HG03442 (cell line): Measurements from ENCODE around the gene CCDC57.
"Not testable (repeated sequence)": the region's sequence is repeated elsewhere in the genome, so short reads cannot be mapped to it uniquely, and the experiment has no call there.

Experiments used
- ATAC-seq: cut with Tn5 transposase; IDR thresholded peaks from one replicate; pipeline ENCODE4 v1.9.1; 2021; ENCODE audit warnings: mild to moderate bottlenecking, moderate library complexity; ENCODE audit not compliant: unreplicated experiment

The CCDC57 gene

DNA sequence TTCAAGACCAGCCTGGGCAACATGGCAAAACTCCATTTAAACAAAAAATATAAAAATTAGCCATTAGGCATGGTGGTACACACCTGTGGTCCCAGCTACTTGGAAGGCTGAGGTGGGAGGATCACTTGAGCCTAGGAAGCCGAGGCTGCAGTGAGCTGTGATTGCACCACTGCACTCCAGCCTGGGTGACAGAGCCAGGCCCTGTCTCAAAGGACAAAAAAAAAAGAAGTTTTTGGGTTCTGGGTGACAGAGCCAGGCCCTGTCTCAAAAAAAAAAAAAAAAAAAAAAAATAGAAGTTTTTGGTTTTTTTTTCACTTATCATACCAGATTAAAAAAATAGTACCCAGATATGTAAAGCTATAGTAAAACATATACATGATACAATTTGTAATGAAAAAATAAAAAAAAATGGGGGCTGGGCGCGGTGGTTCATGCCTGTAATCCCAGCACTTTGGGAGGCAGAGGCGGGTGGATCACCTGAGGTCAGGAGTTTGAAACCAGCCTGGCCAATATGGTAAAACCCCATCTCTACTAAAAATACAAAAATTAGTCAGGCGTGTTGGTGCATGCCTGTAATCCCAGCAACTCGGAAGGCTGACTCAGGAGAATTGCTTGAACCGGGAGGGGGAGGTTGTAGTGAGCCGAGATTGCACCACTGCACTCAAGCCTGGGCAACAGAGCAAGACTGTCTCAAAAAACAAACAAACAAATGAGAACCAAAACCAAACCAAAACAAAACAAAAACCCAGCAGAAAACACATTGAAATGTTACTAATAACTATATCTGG is 79.3 kb downstream of the CCDC57 start:
- not testable (repeated sequence) for ATAC-seq

- ATAC-seq = no peak
Observed at GRCh38 chr17:82129095-82129494, 83.5 kb downstream of the CCDC57 start.

- no peak for ATAC-seq
Observed at GRCh38 chr17:82128287-82128686, 84.4 kb downstream of the CCDC57 start.

DNA sequence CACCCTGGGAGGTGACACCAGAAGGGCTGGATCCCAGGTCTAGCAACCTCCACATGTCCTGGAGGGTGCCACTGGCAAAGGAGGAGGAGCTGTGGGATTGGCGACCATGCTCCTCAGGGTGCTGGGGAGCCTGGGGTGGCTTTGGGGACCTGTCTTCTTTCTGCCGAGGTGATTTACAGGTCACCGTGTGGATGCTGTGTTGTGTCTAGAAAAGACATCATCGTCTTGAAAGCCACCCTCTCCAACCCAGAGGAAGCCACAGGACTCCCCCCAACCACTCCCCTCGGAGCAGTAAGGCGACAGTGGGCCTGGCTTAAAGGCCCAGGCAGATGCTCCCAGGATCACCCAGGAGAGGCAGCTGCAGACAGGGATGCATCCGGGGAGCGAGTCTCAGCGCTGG is 84.9 kb downstream of the CCDC57 start:
- ATAC-seq = no peak

- no peak for ATAC-seq
Observed at GRCh38 chr17:82127315-82127595, 85.4 kb downstream of the CCDC57 start.

GRCh38 chr17:82126556-82127314 is 85.9 kb downstream of the CCDC57 start:
- ATAC-seq = no peak

- no peak for ATAC-seq
Observed at GRCh38 chr17:82124101-82124500, 88.5 kb downstream of the CCDC57 start.

DNA sequence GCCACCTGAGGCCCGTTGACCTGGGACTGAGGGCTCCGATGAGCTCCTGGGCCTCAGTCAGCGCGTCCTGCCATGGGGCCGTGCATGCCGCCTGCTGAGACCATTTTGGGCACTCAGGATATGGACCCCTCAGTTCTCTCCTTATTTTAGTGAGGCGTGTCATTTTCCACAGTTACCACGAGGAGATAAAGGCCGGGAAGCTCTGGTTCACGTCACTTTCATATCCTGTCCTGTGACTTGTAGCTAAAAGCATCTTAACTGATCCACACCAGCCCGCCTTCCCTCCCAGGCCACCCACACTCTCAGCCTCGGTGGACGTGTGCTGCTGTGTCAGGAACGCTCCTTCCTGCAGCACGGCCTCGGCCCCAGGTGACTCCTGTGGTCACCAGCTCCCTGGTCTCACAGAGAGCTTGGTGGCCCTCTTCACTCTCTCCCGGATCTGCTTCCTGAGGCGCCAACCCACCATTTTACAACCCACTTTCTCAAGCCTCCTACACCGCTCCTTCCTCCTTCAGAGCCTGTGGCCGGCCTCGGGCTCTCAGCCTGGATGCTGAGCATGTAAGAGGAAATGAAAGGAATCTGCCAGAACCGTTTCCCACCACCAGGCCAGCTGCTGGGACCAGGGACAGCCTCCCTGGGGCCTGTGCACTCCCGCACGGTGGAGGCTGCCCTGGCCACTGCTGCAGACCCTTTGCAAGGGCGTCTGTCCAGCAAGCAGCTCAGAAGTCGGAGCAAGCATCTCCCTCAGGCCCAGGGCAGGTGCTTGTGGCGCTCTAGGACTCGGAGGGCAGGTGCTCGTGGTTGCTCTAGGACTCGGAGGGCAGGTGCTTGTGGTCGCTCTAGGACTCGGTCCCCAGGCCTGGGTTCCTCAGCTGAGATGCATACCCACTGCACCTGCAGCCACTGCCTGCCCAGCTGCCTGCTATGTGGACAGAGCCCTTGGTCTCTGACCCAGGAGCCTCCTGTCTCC is 90.7 kb downstream of the CCDC57 start:
- ATAC-seq = no peak

DNA sequence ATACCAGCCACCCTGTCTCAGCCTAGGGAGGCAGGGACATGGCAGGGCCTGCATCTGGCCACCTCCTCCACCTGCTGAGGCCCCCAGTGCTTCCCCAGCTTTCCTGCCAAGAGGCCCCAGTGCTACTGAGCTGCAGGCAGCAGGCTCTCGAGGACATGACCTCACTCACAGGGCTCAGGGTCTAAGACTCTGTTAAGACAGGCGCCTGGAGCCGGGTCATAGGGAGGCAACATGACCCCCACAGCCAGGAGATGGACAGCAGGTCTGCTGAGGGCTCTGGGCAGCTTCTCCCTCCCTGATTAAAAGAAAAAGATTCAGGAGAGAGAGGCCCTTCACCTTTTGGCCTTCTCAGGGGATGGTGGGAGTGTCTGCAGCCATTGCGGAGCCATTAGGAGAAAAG is 91.4 kb downstream of the CCDC57 start:
- no peak for ATAC-seq

DNA sequence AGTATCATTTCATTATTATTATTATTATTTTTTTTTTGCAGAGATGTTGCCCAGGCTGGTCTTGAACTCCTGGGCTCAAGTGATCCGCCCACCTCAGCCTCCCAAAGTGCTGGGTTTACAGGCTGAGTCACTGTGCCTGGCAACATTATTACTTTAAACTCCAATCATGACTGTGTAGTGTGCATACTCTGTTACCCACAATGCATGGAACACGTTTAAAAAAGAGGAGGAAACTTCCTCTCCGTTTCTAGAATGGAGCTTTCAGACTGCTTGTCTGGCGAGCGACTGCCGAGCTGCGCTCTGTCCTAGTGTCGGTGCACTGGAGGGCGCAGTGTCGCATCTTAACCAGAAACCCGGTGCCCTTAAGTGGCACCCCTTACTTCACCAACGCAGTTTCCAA is 92.5 kb downstream of the CCDC57 start:
- no peak for ATAC-seq

DNA sequence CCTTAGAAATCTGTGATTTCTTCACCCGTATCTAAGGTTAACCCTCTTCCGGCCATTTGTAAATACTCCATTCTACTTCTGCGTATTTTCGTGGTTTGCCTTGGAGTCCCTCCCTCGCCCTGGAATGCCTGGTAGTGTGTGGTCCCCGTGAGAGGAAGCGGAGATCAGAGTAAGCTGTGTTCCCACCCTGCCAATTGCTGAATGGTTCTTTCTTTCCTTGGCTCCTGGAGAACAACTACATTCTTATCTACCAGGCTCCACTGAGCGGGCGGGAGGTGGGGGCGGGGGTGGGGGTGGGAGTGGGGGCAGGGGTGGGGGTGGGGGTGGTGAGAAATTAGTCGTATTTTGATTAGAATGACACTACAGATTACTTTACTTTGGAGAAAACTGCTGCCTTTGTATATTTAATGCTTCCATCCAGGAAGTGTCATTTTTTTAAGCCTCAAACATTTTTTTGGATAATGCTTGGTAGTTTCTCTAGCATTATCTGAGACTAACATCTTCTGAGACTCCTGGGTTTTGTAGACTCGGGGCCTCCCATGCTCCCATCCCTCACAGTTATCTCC is 93.7 kb downstream of the CCDC57 start:
- ATAC-seq = no peak

DNA sequence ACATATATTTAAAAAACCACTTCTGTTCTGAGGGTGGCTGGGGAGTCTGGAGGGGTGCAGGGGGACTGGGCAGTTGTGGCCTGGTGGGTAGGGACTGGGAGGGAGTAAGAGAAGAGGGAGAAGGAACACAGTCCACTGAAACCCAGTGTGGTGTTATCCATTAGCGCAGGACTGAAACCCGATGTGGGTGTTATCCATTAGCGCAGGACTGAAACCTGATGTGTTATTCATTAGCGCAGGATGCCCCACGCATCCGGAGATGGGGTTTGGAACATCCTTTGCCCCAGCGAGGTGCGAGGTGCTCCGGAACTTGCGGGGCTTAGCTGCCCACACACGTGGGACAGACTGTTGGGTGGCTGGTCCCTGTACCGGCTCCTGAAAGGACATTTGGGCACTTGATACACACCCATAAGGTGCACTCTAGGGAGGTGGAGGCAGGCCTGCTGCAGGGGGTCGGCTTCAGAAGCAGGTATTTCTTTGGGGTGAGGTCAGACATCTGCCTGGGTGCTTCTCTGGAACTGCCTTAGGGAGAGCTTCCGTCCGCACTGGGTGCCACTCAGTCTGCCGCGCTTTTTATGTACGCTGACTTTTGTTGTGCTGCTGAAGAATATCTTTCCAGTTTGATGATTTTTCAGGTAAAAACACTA is 94.4 kb downstream of the CCDC57 start:
- no peak for ATAC-seq

DNA sequence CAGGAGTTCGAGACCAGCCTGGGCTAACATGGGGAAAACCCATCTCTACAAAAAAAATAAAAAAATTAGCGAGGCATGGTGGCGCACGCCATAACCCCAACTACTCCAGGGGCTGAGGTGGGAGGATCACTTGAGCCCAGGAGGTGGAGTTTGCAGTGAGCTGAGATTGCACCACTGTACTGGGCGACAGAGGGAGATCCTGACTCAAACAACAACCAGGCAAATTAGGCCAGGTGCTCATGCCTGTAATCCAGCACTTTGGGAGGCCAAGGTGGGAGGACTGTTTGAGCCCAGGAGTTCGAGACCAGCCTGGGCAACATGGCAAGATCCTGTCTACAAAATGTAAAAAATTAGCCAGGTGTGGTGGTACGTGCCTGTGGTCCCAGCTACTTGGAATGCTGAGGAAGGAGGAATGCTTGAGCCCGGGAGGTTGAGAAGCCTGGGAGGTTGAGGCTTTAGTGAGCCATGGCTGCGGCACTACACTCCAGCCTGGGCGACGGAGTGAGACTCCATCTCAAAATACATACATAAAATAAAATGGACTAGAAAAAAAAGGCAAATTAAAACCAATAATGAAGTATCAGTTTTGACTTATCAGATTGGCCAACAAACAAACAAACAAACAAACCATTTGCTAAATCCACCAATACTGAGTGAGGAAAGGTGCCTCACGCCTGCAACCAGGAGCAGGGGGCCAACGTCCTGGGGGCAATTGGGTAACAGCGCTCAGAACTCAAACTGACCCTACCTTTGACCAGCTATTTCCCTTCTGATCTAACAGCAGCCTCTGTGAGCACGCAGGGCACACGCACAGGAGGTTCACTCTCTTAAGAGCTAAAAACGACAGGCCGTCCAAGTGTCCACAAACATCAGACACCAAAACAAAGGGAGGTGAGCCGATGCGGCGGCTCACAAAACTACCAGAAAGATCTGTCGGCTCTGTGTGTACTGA is 95.2 kb downstream of the CCDC57 start:
- no peak for ATAC-seq

- no peak for ATAC-seq
Observed at GRCh38 chr17:82116246-82116645, 96.4 kb downstream of the CCDC57 start.

GRCh38 chr17:82114872-82115271 is 97.8 kb downstream of the CCDC57 start:
- ATAC-seq = no peak

DNA sequence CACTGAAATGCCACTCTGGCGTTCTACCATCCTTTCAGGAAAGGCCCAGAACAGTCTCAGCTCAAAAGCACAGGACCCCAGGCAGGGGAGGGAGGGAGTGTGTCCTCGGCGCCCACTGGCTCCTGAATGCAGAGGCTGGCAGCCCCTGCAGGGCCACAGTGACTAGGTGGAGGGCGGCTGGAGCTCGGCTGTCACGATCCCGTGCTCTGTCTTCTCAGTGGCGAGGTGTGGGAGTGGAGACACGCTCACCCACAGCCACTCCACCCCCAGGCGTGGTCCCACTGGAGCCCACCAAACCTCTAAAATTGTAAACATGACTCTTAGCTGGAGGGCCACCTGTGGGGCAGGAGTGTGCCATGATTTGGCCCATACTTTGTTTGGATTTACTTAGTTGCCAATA is 98.2 kb downstream of the CCDC57 start:
- ATAC-seq = no peak

DNA sequence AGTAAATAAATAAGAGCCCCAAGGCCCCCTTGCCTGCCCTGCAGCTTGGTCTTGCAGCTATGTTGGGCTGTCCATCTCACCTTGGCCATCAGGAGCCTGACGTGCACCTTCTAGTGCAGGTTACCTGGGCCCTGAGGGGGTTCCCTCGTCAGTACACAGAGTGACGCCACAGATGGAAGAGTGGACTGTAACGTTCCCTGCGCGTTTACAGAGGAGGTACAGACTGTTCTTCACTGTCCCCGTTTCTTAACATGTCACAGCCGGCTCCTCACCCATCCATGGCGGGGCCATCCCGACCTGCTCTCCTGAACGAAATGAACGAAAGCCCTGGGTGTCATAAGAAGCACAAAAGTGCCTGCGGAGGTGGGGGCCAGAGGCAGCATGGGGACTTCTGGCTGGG is 98.7 kb downstream of the CCDC57 start:
- ATAC-seq = no peak

DNA sequence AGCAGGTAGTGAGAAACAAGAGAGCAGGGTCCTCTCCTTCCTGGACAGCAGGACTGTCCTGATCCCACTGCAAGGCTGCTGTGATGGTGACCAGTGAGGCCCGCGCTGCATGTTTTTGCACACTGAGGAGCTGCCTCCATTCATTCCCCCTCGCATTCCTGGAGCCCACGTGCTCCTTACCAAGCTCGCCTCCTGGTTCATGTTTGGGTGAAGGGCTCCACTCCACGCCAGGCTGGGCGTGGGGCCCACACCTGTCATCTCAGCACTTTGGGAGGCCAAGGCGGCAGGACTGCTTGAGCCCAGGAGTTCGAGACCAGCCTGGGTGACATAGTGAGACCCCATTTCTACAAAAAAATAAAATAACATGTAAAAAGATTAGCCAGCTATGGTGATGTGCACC is 99.2 kb downstream of the CCDC57 start:
- no peak for ATAC-seq

DNA sequence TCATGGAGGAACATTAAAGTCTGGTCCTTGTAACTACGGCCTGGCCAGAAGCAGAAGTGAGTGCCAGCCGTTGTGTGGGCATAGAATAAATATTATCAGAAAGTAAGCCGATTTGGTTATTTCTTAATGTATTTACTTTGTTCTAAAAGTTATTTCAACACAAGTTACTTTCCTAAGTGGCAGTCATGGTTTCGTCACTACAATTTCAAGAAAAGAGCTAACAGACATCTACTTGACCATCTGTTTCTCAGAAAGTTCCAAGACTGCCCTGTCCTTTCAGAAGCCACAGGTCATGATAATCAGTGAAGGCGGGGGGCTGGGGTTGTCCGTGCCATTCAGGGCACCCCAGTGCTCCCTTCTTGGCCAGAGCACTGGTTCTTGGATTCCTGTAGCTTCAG is 99.7 kb downstream of the CCDC57 start:
- ATAC-seq = no peak
